ENCODE measurements around the gene MTSS2.

The MTSS2 gene

DNA sequence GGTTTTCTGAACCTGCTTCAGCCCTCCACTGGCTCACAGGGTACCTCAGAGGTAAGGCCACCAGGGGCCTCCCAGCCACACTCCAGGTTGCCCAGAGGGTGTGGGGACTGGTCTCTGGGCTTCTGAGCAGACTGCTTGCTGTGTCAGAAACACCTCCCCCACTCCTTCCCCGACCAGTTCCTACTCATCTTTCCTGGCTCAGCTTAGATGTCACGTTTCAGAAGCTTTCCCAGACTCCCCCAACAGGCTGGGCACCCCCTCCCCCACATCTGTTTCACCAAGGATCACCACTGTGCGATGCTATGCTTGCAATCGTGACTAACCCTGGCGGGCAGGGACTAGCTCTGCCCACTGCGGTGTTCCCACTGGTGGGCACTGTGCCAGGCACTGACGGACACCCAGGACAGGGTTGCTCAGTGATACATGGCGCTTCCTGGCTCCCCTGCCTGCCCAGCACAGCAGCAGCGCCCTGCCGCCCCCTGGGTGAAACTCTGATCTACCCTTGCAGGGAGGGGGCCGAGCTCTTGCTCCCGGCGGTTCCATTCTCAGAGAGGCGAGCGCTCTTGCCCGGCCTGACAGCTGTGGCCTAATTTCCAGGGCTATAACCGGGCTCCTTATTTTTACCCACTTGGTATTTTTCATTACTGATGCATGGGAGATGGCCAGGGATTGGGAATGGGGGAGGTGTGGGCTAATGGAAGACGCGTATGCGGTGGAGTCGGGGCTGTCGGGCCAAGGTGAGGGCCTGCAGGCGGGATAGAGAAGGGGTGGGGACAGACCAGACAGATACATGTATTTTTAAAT lies 29.4 kb upstream of the MTSS2 start:
- DNase-seq (ENCODE audit: low spot score) = peak; percentile 81

GRCh38 chr16:70714581-70715054 lies 28.8 kb upstream of the MTSS2 start:
- DNase-seq (ENCODE audit: low spot score) = no peak

DNA sequence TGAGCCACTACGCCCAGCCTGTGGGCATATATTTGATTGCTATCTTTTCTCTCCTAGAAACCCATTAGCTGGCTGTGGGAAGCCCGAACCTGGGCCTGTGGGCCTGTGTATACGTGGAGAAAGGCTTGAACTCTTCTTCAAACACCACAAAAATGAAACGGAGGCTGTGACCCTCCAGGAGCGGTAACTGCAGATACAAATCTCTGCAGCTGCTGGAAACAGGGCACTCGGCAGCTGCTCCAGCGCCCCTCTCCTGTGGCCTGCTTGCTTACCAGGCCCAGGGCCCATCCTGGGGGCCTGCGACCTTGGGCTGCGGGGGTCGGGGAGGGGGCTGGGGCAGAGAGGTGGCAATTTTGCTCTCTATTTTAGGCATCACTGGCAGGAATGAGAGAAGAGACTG lies 28.0 kb upstream of the MTSS2 start:
- no peak for DNase-seq (ENCODE audit: low spot score)

- no peak for DNase-seq (ENCODE audit: low spot score)
Measured at GRCh38 chr16:70713342-70713741, 27.5 kb upstream of the MTSS2 start.

- no peak for DNase-seq (ENCODE audit: low spot score)
Measured at GRCh38 chr16:70712942-70713341, 27.1 kb upstream of the MTSS2 start.

DNA sequence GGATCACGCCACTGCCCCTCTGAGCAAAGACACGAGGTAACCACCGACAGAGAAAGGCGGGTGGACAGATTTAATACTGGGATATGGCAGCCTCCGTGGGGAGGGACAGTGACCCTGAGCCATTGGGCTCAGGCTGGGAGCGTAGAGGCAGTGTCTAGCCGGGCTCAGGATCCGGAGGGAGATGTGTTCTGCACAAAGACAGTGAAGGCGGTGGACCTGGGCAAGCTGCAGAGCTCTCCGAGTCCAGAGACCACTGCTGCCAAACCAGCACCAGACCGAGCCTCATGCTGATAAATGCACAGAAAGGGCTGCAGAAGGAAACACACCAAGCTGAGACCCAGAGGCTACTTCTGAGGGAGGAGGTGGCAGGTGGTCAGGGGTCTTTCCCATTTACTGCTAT lies 26.5 kb upstream of the MTSS2 start:
- no peak for DNase-seq (ENCODE audit: low spot score)

DNA sequence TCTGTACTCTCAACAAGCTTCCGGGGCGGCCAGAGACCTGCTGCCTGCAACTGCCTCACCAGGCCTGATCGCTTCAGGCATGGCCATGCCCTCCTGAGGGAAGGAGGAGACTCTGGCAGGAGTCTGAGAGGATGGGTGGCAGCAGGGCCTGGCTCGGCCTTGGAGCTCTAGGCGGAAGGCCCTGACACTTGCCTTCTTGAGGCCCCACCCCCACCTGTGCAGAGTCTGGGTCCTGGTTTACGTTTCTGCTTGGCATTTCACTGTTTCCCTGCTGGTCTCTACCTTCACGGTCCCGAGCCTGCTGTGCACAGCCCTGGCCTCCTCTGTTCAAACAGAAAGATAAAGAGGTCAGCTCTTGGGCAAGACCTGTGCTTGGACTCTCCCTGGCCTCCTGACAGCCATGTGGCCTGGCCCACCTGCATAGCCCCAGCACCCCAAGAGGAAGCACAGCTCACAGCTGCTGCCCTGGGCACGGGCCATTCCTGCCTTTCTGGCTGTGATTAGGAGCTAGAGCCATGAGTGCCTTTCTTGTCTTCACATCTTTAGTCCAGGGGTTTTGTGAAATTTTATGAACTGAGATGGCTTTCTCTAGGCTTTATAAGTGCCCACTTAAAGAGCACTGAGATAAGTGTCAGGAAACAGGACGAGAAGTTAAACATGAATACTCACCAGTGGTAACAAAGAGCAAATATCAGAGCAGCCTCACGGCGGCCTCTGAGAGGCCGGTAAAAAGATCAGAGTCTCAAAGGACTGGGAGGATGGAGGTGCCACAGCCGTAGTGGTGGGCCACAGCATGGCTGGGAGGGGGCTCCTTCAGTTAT lies 25.6 kb upstream of the MTSS2 start:
- no peak for DNase-seq (ENCODE audit: low spot score)

DNA sequence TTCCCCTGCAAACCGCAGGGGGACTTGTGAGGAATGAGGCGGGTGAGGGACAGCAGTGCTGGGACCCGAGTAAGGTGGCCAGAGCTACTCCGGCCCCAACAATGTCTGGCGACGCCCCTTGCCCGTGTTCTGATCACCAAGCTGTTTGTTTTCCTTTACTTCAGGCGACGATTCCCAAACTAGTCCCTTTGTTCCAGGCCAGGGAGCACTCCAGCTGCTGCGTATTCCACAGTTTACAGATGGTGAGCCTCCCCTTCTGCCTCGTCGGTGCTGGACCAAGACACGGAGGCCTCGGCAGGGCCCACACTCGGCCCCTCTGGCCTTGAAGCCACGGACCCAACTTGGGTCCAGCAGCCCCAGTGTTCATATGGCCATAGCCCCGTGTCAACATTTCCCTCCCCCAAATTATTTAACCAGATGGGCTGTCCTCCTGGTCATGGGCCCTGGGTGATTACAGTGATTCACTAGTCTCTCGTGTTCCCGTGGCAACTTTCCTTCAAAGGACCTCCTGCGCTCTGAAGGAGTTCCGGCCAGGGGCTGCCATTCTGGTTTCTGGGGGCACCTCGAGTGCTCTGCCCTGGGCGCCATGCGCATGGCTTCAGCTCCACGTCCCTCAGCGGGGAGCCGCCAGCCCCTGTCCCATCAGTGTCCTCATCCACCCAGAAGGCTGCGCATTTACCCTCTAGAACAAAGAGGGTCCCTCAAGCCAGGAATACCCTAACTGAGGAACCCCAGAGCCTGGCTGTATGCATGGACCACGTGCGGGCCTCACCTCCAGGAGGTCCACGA lies 24.8 kb upstream of the MTSS2 start:
- no peak for DNase-seq (ENCODE audit: low spot score)

GRCh38 chr16:70709942-70710341 lies 24.1 kb upstream of the MTSS2 start:
- no peak for DNase-seq (ENCODE audit: low spot score)

DNA sequence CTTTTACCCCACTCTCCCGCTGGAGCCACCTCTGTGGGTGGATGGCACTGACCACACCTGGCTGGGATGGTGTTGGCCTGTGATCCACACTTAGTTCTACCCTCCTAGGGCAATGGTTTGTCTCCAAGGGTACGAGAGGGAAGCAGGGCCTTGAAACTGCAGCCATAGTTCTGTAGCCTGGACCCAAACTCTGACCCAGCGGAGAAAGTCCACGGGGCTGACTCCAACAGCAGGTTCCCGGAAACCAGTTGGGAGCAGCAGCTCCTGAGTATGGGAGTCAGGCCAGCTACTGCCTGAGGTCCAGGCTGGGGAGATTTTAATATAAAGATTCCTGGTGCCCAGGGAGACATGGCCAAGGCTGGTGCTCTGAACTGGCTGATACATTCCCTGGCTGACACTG lies 23.6 kb upstream of the MTSS2 start:
- DNase-seq (ENCODE audit: low spot score) = no peak

DNA sequence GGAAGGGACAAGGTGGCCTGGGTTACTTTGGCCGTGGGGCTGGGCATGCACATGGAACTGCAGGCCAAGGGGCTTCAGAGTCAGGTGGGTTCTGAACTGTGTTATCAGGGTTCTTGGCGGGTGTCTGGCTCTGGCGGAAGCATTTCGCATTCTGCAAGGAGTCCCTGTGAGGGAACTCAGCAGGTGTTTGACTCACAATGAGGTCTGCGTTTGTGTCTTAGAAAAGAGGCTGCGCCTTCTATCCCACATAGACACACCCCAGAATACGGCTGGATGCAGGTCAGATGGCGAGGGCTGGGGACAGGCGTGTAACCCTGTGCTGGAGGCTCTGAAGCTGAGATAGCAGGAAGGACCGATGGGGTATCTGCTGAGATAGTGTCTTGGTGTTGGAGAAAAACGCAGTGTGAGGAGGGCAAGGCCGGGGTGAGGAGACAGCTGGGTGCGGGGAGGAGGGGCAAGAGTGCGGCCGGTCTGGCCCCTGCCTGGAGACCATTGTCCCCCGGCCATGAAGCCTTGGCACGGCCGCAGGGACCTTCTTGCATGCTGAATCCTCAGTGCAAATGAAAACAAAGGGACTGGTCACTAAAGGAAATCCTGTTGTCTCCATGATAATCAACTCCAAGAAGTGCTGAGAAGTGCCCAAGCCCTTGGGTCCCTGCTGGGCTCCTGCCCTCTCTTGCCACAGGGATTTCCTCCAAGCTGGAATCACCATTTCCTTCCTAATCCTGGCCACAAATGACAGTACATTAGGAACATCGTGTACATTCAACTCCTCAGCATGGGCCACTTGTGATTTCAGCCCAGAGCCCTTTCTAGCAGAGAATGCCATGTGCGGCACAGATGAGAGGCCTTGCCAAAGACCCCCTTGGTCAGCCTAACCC lies 22.8 kb upstream of the MTSS2 start:
- peak; percentile 58 for DNase-seq (ENCODE audit: low spot score)

- DNase-seq (ENCODE audit: low spot score) = peak; percentile 70
Measured at GRCh38 chr16:70706948-70707465, 21.2 kb upstream of the MTSS2 start.

DNA sequence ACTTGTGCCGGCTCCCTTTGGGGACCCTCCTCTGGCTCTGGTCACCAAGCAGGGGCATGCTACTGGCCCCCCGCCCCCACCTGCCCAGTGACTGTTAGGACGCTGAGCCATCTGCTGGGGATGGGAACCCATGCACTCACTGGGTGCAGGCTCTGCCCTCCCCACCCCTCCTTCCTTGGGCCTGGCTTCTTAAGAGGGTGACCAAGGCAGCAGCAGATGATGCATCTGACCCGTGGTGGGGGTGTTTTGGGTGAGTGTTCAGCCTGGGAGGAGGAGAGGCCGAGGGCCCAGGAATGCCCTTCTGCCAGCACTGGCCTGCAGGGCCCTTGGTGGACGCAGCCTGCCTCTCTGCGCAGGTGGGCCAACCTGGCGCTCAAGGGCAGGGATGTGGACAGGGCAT lies 19.2 kb upstream of the MTSS2 start:
- DNase-seq (ENCODE audit: low spot score) = no peak

- DNase-seq (ENCODE audit: low spot score) = no peak
Measured at GRCh38 chr16:70704586-70704985, 18.7 kb upstream of the MTSS2 start.

DNA sequence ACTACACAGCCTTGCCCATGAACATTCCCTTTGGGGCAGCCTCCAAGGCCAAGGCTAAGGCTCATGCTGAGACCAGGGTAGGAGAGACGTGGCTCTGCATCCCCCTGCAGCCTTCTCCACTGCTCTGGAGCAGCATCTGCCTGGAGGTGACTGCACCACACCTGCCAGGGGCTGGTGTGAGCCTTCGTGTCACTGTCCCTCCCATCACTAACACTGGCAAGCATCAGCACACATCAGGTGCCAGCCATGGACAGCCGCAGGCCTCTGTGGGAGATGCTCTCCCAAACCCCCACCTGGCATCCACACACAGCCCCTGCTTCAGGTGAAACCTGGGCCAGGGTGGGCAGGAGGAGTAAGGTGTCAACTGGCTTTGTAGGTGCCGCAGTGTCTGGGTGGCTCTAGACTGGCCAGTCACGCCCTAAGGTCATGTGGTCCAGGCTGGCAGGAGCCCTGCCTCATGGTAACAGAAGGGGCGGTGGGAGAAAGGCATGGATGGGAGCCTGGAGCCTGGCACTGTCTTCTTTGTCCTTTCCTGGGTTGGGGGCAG lies 18.1 kb upstream of the MTSS2 start:
- no peak for DNase-seq (ENCODE audit: low spot score)

DNA sequence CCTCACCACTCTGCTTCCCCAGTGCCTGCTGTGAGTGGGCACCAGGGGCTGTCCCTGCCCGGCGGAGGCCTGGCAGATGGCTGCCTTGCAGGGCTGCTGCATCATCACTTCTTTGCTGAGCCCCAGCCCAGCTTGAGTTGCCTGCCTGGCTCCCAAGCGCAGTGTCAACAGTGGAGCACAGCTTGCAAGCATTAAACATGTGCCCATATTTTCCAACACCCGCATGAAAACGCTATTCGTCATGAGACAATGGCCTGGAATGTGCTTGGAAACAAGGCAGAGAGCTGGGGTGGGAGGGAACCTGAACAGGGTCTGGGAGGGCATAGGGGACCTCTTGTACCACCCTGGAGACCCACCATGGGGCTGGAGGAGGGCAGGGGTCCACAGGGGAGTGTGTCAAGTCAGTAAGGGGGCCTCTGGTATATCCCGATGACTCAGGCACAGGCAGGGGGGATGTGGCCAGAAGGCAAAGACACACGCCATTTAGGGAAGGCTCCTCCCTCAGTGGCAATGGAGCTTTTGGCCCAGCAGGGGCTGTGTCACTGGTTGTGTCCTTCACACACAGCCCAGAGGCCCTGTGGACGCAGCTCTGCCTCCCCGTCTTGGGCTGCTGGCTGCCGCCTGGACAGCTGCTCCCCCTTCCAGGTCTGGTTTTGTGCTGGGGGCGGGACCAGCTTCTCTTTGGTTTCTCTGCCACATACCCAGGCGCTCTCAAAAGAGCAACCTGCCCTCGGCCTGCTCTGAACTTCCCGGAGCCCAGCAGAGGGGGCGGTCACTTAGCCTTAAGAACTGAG lies 17.4 kb upstream of the MTSS2 start:
- DNase-seq (ENCODE audit: low spot score) = no peak

- no peak for DNase-seq (ENCODE audit: low spot score)
Measured at GRCh38 chr16:70702624-70703023, 16.8 kb upstream of the MTSS2 start.

GRCh38 chr16:70701998-70702397 lies 16.1 kb upstream of the MTSS2 start:
- DNase-seq (ENCODE audit: low spot score) = no peak

DNA sequence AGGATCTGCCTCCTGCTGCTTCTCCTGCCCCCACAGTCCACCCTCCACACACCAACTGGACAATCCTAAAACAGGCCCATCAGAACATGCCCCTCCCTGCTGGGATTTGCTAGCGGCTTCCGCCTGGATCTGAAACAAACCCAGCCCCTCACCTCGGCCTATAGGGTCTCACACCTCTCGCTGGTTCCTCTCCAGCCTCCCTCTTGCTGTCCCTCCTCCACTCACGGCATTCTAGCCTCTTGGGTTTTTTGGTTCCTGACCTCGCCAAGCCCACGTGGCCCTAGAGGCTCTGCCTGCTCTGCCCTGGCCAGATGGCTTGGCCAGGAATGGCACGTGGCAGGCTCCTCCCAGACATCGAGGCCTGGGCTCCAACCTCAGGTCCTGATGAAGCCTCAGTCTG lies 15.7 kb upstream of the MTSS2 start:
- no peak for DNase-seq (ENCODE audit: low spot score)

DNA sequence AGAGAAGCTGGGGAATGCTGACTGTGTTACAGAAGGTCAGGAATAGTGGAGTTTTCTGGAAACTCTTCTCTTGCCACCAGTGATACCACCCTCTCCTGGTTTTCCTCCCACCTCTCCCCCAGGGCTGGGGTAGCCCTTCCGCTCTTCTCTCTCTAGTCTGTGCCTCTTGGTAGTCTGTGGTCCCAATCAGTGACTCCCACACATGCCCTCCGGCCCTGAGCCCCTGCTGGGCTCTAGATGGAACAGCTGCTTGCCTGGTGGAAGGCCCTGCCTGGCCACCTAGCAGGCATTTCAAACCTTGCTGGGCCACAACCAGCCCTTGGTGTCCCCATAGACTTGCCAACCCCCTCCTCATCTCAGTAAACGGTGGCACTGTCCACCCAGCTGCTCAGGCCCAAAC lies 15.2 kb upstream of the MTSS2 start:
- no peak for DNase-seq (ENCODE audit: low spot score)

Data from kidney capillary endothelial cell (primary cell).